Measurements from ENCODE around the gene EEF1A1.

- TF ChIP-seq GATA2 (IDR thresholded peaks at IDR 0.05; ENCODE audit: low read depth, low read length): no peak
- TF ChIP-seq GATA3 (IDR thresholded peaks at IDR 0.05; ENCODE audit: low read depth, low read length): no peak
Observed at GRCh38 chr6:73558624-73559398, 38.0 kb upstream of the EEF1A1 start.
